HG03469 (cell line): ENCODE data around the gene HAO1.
"Not testable (repeated sequence)": the region's sequence is repeated elsewhere in the genome, so short reads cannot be mapped to it uniquely, and the experiment has no call there.

Experiments
- ATAC-seq: cut with Tn5 transposase; IDR thresholded peaks from one replicate; pipeline ENCODE4 v1.9.1; 2021; ENCODE audit warnings: mild to moderate bottlenecking, moderate library complexity, moderate number of reproducible peaks; ENCODE audit not compliant: unreplicated experiment

HAO1 gene

DNA sequence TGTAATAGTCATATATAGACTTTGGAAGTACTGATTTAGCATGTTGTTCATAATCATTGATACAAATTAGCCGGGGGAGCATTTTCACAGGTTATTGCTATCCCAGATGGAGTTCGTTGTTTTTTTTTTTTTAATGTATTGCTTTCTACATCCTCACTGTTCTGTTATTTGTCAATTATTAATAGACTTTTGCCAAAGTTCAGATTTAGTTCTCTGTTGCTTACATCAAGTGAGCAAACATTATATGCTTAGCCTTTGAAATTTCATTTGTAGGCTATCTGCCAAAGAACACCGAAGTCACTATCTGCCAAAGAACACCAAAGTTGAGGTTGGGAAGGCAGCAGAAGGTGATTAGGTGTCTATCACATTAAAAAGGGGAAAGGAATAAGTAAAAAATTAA is at the start of gene HAO1:
HAO1 (minus strand) TSS at position 118 of the 400 bp plus-strand sequence; CDS start at position 82, 36 bp downstream.
- no peak for ATAC-seq

DNA sequence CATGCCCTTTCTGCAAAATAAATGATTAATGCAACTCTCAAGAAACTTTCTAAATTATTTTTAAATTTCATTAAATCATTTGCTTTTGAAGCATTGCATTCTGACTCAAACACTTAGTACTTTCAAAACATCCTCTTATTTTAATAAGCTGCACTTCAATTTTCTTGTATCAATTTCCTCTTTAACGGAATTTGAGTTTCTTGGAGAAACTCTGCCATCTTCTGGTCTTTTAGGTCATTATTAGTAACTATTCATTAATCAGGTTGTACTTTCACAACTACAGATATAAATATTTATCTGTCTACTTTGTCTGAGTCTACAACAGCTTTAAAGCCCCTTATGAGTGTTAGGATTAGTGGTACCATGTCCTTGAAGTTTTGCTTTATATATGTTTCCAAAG is 49.1 kb upstream of the HAO1 start:
- no peak for ATAC-seq

DNA sequence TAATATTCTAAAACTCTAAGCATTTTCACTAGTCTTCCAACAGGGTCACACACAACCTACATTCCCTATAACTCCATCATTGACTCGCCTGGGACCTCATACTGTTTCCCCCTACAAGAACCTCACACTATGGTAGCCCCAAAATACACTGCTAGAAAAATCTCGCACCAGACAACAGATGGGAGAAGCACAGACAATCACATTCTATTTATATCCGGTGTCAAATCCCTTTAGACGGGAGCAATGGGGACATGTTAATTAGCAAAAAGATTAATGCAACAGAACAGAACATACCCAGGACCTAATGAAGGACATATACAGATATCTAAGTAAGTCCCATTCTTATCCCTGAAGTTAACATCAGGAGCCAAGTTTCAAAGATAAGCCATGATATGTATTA is 45.7 kb upstream of the HAO1 start:
- ATAC-seq, result no peak

DNA sequence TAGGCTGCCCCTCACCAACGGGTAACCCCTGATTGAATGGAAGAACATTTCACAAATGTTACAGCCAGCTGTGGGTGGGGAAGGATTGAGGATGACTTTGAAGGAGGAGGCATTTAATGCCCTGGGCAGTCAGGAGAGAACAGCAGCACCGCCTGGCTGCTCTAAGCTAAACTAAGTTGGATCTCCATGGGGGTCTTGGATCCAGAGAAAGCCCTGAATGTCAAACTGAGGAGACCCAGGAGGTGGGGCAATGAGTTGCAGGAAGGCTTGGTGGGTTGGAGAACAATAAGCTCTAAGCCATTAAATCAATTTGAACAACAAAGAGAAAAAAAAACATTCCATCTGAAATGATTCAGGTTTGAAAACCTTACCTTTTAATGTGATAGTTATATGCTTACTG is 43.9 kb upstream of the HAO1 start:
- no peak for ATAC-seq

DNA sequence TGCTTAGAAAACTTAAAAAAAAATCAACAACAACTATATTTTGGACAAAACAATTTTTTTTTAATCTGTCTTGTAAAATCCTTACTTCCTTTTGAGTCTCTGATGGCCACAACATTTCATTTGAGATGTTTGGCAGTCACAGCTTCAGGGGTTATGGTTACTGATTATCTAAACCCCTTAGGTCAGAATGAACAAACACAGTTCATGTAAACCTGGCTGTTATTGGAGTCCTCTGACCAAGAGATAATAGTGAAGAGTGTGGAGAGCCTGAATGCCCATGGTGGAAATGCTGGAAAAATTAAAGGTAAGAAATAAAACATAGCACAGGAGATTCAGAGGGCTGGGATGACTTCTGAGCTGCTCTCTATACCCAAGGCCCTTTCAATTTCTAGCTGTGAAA is 41.1 kb upstream of the HAO1 start:
- ATAC-seq, result no peak

DNA sequence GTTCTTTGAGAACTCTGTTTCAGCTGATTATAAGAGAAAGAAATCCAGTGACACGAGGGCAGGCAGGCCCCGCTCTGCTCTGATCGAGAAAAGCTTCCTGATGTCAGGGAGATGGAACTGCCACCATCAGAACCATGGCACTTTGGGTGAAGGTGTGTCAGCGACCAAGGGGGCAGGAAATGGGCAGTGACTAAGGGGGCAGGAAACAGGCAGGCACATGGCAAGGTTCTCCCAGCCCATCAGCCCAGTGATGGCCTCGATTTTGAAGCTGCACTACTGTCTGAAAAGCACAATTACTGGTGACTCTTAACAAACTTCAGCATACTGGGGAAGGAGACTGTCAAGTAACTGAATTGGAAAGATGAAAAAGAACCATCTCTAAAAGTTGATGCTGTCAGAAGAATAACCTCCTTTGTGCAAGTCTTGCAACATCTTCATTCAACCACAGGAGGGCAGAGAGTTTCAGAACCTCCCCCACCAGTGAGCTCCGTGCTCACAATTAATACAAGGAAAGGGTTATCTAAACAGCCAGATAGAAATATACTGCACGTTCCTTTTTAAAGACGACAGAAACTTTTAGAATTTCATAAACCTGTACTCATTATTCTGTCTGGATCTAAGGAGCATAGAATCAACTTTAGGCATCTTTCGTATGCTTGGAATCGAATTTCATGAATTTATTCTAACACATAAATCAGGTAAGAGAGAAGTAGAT is 40.2 kb upstream of the HAO1 start:
- ATAC-seq, result peak; percentile 74

DNA sequence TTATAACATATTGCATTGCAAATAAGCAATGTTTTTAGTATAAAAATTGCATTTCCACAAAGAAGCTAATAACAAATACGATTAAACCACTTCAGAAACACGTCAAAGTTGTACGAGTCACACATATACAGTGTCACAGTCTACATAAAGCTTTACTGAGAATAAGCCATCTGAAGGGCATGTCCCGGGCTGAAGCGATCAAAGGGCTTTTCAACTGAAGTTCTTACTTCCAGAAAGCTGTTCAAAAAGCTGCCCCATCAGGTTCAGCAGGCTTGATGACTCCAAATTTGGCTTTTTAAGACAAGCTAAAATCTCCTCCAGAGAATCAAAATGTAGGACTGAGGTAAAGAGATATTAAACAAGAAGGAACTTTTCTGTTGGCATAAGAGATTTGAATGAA is 37.5 kb upstream of the HAO1 start:
- no peak for ATAC-seq

DNA sequence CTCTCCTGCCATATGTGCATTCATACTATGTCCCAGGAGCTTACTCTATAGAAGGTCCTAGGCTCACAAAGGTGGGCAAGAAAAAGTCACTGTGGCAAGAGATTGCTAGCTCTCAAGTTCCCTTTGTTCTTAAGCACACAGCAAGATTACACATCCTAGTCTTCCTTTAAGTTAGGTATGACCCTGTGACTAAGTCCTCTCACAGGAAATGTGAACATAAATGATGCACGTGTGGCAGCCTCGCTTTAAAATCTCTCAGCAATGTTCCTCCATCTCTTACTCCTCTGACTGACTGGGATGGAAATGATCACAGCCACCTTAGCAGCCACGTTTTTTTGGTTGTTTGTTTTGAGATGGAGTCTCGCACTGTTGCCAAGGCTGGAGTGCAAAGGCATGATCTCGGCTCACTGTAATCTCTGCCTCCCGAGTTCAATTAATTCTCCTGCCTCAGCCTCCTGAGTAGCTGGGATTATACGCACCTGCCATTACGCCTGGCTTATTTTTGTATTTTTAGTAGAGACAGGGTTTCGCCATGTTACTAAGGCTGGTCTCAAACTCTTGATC is 35.7 kb upstream of the HAO1 start:
- no peak for ATAC-seq

DNA sequence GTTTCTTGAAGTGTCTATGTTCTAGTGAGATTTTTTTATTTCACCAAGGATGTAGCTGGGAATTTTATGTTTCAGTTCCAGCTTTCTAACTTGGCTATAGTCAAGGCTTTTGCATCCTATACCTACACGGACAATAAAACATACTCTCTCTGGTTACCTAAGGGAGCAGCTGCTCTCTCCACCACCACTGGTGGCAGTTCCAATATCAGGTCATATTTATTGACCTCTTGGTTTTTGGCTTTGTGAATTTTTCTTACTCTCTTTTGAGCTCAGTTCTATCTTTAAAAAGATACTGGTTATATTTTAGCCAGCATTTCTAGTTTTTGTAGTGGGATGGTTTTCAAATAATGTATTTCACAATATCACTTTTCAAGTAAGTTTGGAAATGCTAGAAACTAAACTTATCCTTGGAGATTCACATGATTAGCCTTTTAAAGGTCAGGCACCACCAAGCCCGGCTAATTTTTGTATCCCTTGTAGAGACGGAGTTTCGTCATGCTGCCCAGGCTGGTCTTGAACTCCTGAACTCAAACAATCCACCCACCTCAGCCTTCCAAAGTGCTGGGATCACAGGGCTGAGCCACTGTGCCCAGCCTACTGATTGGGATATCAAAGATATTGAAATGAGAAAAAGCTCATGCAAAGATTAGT is 34.7 kb upstream of the HAO1 start:
- no peak for ATAC-seq

DNA sequence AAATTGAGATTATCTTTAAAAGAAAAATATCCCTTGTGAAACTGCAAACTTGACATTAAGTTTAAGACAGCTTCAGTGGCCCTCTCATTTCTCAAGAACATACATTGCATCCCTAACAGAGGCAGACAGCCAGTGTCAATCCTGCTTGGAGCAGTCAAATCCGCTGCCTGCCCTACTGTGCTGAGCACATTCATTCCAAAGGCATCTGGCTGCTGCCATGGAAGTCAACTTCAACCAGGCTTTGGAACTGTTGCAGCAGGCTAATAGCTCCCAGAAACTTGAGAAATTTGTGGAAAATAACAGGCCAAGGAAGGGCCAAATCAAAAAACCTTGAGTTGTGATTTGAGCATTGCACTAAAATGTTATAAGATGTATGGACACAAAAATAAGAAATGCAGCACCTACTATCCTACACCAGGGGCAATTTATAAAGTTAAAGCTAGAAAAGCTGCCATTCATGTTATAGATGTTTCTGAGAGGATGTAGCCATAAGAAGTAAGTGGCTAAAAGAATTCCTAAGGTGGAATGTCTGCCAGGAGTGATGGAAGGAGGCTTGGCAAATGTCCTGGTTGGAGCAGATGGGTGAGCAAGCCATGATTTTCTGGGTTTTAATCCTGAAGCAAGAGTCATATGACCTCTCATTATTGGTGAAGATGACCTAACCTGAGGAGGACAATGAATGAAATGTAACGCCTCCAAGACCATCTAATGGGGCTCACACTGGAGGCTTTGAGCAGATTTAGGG is 31.4 kb upstream of the HAO1 start:
- no peak for ATAC-seq

DNA sequence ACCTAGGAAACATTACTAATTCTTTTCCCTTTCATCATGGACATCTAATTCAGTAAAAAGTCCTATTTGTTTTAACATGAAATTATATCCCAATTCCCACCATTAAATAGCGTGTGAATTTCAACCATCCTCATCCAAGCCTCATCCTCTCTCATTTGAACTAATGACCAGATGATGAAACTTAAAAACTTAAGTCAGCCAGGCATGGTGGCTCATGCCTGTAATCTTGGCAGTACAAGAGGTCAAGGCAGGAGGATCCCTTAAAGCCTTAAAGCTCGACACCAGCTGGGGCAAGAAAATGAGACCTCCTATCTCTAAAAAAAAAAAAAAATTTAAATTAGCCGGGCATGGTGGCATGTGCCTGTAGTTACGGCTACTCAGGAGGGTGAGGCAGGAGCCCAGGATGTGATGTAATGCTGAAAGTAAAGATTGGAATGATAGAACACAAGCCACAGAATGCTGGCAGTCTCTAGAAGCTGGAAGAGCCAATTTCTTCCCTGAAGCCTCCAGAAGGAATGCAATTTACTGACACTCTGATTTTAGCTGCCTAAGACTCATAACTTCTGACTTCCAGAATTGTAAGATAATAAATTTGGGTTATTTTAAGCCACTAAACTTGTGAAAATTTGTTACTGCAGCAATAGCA is 27.1 kb upstream of the HAO1 start:
- no peak for ATAC-seq

DNA sequence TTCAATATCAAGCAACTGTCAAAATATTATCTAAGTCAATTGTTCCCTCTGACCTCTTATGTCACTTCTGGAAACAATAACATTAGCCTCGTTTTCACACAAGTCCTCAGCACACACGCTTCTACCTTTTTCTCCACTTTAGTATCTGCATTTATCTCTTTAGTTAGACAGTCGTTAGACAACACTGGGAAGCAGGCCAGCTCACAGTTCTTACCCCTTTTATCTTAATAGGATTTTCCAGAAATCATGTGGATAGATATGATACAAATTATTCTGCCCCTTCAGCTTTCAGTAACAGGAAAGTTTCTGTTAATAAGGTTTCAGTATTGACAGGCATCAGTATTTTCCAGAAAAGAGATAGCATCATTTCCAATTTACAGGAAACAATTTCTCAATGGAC is 25.9 kb upstream of the HAO1 start:
- ATAC-seq, result no peak

DNA sequence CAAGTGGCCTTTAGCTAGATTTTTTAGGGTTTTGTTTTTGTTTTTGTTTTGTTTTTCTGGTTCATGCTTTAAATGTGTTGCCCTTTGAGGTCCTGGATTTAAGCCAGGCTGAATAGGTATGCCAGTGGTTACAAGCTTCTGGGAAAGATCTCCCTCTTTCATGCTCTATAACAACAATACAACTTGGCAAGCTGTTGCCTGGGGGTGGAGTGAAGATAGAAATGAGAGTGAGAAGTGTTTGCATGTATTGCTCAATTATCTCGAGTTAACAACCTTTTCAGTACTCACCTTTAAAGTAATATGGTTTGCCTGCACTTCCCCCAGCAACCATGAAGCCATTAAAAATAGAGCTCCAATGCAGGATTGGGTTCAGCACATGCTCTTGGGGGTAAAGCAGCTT is 19.2 kb upstream of the HAO1 start:
- no peak for ATAC-seq

DNA sequence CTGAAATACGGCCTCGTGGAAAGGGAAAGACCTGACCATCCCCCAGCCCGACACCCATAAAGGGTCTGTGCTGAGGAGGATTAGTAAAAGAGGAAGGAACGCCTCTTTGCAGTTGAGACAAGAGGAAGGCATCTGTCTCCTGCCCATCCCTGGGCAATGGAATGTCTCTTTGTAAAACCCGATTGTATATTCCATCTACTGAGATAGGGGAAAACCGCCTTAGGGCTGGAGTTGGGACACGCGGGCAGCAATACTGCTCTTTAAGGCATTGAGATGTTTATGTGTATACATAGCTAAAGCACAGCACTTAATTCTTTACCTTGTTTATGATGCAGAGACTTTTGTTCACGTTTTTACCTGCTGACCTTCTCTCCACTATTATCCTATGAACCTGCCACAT is 16.3 kb upstream of the HAO1 start:
- not testable (repeated sequence) for ATAC-seq

DNA sequence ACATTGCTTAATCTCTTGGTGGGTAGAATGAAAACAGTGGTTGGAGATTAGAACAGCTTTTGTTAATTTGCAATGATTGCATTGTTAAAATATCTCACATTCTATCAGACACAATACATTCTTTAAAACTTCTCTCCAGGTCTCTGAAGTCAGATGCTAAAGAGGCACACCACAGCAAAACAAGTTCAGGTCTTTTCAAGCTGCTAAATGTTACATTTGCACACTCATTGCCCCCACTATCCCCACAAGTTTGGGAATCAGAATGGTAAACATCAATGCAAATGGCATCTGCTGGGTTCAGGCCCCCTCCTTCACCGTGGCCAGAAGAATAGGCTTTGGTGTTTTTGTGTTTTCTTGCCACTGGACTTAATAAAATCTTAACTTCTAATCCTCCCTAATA is 10.1 kb upstream of the HAO1 start:
- no peak for ATAC-seq

DNA sequence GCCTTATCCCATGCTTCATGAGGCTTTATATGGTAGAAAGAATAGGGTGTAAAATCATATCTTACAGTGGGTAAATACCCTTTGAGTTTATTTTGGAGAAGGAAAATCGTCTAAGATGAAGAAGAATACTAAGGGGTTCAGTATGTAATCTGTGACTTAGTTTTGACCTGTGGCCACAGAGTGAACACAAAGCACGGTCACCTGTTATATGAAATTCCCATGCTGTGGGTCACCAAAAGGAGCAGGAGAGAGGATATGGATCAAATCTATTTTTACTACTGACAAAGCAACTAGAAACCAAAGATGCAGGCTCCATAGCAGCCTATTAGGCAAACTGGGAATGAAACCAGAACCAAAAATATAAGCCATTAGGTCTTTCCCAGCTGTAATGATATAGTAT is 3.6 kb upstream of the HAO1 start:
- ATAC-seq, result no peak

DNA sequence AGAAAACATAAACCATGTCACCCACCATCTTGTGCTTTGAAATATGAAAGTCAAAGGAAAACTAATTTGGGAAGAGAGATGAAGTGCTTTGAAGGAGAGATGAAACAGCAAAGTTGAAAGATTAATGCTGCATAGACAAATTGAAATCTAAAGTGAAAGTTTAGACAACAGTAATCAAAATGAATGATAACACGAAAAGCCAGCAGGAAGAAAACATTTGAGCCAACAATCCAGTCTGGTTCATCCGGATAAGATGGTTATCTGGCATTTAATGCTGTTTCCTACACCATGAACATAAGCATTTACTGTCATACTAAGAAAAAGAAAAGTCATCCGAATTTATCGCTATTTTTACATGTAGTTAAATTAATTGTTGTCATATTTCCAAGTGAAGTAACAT is 595 bp downstream of the HAO1 start:
- ATAC-seq, result no peak

DNA sequence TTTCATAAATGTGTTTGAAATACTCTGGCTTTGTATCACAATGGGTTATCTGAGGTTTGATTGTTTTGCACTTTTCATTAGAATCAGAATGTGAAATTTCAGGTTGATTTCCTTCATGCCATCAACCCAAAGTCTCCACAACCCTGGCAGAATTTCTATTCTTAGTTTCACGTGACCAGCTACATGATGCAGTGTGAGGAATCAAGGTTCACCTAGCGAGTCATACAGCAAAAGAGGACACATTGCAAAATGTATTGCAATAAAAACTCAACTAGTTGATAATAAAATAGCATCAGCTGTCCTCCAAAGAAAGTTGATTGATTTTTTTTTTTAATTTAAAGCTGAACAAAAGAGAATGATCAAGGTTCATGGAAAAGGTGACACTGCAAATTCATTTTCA is 2.2 kb downstream of the HAO1 start:
- no peak for ATAC-seq

DNA sequence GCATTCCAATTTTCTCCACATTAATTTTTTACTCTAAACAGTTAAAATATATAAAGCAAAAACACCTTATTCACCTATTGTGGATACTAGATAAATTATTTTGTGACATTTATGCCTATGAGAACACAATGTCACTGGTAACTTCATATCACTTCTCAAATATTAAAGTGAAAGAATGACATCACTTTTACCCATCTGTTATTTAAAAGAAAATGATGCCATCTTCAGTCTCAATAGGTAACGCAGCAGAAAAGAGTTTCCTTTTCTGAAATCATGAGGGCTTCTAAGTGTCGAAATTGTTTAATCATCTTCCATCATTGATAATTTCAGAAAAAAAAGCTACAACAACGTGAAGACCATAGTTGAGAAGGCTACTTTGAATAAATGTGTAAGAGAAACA is 2.9 kb downstream of the HAO1 start:
- no peak for ATAC-seq

DNA sequence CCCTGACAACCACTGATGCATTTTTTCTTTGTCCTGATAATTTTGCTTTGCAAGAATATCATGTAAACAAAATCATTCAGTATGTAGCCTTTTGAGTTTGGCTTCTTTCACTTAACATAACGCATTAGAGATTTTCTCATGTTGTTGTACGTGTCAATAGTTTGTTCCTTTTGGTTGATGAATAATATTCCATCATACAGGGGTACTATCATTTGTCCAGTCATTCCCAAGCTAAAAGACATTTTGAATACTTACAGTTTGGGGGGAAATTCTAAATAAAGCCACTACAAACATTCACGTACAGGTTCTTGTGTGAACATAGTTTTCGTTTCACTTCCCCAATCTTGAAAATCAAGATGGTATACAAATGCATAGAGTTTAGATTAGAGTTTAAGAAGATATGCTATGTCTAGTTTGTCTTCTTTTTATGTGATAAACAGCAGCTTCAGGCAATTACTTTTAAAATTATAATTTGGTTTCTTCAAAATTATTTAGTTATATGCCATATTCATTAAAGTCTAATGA is 5.2 kb downstream of the HAO1 start:
- ATAC-seq, result peak; percentile 82

DNA sequence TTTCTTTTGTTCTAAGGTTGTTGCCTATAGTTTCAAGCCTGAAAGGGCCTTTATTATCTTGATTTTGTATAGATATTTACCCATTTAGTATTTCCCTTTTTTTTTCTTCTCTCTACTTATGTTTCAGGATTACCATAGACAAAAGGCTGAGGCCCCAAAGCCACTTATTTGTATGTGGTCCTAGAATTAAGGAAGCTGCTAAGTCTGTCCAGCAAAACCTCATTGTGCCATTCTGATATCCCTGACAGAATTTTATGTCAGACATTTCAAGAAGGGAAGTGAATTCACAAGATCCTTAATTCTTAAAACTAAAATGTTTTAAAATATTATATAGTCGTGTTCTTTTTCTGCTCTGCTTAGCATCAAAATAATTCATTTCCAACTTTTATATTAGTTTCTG is 6.9 kb downstream of the HAO1 start:
- ATAC-seq, result no peak
